Measurements from ENCODE around the gene DYNC1H1.

Gene DYNC1H1

DNA sequence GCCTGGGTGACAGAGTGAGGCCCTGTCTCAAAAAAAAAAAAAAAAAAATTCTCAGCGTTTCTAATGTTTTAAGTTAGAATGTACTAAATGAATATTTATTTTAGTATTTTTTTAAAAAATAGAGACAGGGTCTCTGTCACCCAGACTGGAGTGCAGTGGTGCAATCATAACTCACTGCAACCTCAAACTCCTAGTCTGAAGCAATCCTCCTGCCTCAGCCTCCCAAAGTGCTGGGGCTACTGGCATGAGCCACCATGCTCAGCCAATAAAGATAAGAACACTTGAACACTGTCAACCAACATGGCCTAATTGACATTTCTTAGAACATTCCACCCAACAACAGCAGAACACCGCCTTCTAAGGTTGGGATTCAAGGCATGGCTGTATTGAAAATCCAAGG is 5.1 kb upstream of the DYNC1H1 start:
- H3K4me3 ChIP-seq (ENCODE audit: low read depth, low read length), result no peak overlapping the region
- TF ChIP-seq, protein P1, sequence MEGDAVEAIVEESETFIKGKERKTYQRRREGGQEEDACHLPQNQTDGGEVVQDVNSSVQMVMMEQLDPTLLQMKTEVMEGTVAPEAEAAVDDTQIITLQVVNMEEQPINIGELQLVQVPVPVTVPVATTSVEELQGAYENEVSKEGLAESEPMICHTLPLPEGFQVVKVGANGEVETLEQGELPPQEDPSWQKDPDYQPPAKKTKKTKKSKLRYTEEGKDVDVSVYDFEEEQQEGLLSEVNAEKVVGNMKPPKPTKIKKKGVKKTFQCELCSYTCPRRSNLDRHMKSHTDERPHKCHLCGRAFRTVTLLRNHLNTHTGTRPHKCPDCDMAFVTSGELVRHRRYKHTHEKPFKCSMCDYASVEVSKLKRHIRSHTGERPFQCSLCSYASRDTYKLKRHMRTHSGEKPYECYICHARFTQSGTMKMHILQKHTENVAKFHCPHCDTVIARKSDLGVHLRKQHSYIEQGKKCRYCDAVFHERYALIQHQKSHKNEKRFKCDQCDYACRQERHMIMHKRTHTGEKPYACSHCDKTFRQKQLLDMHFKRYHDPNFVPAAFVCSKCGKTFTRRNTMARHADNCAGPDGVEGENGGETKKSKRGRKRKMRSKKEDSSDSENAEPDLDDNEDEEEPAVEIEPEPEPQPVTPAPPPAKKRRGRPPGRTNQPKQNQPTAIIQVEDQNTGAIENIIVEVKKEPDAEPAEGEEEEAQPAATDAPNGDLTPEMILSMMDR (IDR thresholded peaks at IDR 0.05), result no peak
- H3K4me2 ChIP-seq (ENCODE audit: low read length), result no peak overlapping the region

DNA sequence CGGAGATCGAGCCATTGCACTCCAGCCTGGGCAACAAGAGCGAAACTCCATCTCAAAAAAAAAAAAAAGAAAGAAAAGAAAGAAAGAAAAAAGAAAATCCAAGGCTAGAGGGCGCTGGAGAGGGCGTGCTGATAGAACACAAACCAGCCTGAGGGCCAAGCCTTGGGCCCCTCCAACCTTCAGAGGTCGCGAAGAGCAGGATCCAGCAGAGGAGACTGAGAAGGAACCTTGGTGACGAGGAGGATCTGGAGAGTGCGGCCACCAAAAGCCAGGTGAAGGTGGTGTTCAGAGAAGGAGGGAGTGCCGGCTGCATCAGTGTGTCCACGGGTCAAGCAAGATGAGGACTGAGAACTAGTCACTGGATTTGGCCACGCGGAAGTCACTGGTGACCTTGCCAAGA is 4.1 kb upstream of the DYNC1H1 start:
- Histone ChIP-seq H3K27ac (no peak overlapping the region), H3K4me2 (ENCODE audit: low read length) (no peak overlapping the region), H3K27me3 (ENCODE audit: control insufficient read depth, insufficient read depth, low read length) (no peaks in the 10 kb centered on the region), H3K9me3 (ENCODE audit: control insufficient read depth, low read length) (no peaks in the 10 kb centered on the region), H2AFZ (peak overlapping the region; percentile 58), H3K4me1 (no peaks in the 10 kb centered on the region), H3K79me2 (peaks cover 10% of the 10 kb centered on the region), H3K36me3 (ENCODE audit: control insufficient read depth, insufficient read depth, low read length) (no peaks in the 10 kb centered on the region), H3K4me3 (ENCODE audit: low read depth, low read length) (no peak overlapping the region), H3K9ac (no peak overlapping the region)
- TF ChIP-seq, protein P1 (IDR thresholded peaks at IDR 0.05), result peak; percentile 18

More for the DNA sequence above, 5.1 kb upstream of the DYNC1H1 start:
- no peaks in the 10 kb centered on the region for H3K27me3 ChIP-seq (ENCODE audit: control insufficient read depth, insufficient read depth, low read length)
- H3K36me3 ChIP-seq (ENCODE audit: control insufficient read depth, insufficient read depth, low read length), result no peaks in the 10 kb centered on the region
- H3K79me2 ChIP-seq, result peaks cover 7% of the 10 kb centered on the region
- H3K9me3 ChIP-seq (ENCODE audit: control insufficient read depth, low read length), result no peaks in the 10 kb centered on the region
- H2AFZ ChIP-seq, result no peak overlapping the region
- H3K9ac ChIP-seq, result no peak overlapping the region
- H3K4me1 ChIP-seq, result no peaks in the 10 kb centered on the region
- H3K27ac ChIP-seq, result no peak overlapping the region

DNA sequence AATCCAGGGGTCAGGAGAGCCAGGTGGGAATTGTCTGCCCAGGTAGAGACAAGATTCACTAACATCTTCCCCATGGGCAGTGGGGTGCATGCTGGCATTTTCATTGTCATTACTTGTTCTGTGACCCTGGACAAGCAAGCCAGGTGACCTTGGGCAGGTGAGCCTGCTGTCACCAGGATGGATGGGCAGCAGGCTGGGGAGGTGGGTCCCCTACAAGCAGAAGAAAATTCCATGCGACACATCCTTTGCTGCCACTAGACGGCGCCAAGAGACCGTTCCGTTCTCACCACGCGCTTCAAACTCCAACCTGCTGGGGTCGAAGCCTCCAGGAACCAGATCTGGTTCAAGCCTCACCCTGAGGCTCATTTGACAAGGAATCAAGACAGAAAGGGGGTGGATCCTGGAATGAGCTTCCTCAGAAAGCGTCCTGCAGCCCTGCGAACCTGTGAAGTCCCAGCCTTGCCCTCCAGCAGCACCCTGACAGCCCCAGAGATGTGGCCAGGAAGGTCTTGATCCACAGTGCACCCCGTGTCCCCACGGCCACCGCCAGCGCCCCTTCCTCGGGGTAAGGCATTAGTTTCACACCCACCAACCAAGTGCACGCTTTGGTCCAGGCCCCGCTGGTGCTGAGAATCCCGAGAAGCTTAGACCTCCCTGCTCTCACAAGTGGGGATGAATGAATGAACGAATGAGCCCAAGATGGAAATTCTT is 3.2 kb upstream of the DYNC1H1 start:
- Histone ChIP-seq H3K4me3 (ENCODE audit: low read depth, low read length) (no peak overlapping the region), H3K9me3 (ENCODE audit: control insufficient read depth, low read length) (no peaks in the 10 kb centered on the region), H3K4me2 (ENCODE audit: low read length) (no peak overlapping the region), H3K4me1 (peaks cover 4% of the 10 kb centered on the region), H2AFZ (peak overlapping the region; percentile 8), H3K27me3 (ENCODE audit: control insufficient read depth, insufficient read depth, low read length) (no peaks in the 10 kb centered on the region), H3K27ac (no peak overlapping the region), H3K9ac (no peak overlapping the region), H3K36me3 (ENCODE audit: control insufficient read depth, insufficient read depth, low read length) (no peaks in the 10 kb centered on the region), H3K79me2 (peaks cover 19% of the 10 kb centered on the region)
- TF ChIP-seq, protein P1 (IDR thresholded peaks at IDR 0.05), result peak; percentile 85

DNA sequence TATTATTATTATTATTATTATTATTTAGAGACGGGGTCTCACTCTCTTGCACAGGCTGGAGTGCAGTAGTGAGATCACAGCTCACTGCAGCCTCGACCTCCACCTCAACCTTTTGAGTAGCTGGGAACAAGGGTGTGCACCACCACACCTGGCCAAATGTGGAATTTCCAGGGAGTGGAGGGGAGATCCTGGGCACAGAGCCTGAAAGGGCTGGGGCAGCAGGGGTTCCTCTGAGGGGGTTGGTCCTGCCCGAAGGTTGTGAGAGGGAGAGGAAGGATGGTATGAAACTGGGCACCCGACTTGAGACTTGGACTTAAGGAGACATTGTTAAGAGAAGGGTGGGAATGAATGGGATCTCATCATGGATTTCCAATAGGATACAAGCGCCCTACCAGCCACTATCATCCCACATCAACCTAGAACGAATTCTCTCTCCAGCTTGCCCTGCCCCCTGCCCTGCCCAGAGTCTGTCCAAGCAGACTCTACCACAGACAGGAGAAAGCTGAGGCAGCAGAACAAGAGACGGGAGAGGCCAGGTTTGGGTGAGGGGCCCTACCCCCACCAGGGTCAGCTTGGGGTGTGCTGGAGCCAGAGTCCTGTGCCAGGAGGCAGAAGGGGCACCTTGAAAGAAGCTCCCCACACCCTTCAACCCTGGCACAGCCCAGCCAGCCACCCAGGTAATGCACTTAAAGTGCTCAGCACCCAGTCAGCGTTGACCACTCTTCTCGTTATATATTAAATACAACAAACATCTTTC is 2.4 kb upstream of the DYNC1H1 start:
- Histone ChIP-seq H3K36me3 (ENCODE audit: control insufficient read depth, insufficient read depth, low read length) (no peaks in the 10 kb centered on the region), H3K4me2 (ENCODE audit: low read length) (no peak overlapping the region), H2AFZ (no peak overlapping the region), H3K4me1 (peaks cover 4% of the 10 kb centered on the region), H3K4me3 (ENCODE audit: low read depth, low read length) (no peak overlapping the region), H3K27ac (no peak overlapping the region), H3K79me2 (peaks cover 15% of the 10 kb centered on the region), H3K9ac (no peak overlapping the region), H3K9me3 (ENCODE audit: control insufficient read depth, low read length) (no peaks in the 10 kb centered on the region), H3K27me3 (ENCODE audit: control insufficient read depth, insufficient read depth, low read length) (no peaks in the 10 kb centered on the region)
- TF ChIP-seq, protein P1 (IDR thresholded peaks at IDR 0.05), result no peak
